Measurements from ENCODE around the gene WWC2. TPM values are rescaled to one million over a fixed set of nuclear protein-coding genes. Genes with fewer than 3 reads are reported as not detected.

The WWC2 gene
- total and polyA plus RNA-seq, 9 donors: 9.4 to 43.0 (median 32.5) TPM

DNA sequence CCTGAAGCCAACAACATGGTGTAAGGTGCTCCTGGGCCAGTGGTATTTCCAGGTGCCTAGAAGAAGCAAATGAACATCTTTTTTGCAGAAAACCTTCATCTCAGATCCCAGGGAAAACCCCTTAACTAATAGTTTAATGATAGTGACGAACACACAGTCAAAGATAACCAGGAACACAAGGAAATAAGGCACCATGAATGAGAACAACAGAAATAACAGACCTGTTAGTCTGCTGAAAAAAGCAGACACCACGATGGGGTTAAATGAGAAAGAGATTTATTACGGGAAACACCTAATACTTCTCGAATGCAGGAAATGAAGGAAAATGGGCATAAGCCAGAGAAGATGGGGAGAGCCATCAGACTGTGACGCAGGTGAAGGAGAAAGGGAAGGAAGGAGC, 30.6 kb upstream of the WWC2 start:
- H3K36me3 ChIP-seq: no peaks in the 10 kb centered on the region
- TF ChIP-seq POLR2A (IDR thresholded peaks at IDR 0.05) (no peak), EP300 (IDR thresholded peaks at IDR 0.05) (no peak)
- TF ChIP-seq, protein P1, sequence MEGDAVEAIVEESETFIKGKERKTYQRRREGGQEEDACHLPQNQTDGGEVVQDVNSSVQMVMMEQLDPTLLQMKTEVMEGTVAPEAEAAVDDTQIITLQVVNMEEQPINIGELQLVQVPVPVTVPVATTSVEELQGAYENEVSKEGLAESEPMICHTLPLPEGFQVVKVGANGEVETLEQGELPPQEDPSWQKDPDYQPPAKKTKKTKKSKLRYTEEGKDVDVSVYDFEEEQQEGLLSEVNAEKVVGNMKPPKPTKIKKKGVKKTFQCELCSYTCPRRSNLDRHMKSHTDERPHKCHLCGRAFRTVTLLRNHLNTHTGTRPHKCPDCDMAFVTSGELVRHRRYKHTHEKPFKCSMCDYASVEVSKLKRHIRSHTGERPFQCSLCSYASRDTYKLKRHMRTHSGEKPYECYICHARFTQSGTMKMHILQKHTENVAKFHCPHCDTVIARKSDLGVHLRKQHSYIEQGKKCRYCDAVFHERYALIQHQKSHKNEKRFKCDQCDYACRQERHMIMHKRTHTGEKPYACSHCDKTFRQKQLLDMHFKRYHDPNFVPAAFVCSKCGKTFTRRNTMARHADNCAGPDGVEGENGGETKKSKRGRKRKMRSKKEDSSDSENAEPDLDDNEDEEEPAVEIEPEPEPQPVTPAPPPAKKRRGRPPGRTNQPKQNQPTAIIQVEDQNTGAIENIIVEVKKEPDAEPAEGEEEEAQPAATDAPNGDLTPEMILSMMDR (IDR thresholded peaks at IDR 0.05): no peak
- no peak for DNase-seq
- H3K4me3 ChIP-seq: no peak overlapping the region
- WGBS, 3 donors: 93 to 97% (median 96%) methylated on average over 5 of the region's 5 CpGs
- H3K27me3 ChIP-seq: no peaks in the 10 kb centered on the region
- peaks cover 9% of the 10 kb centered on the region for H3K4me1 ChIP-seq (ENCODE audit: insufficient read depth)
- intact Hi-C loops (cut with DNase I): no loop called here
- no peak overlapping the region for H3K27ac ChIP-seq
- H3K9me3 ChIP-seq: no peaks in the 10 kb centered on the region

DNA sequence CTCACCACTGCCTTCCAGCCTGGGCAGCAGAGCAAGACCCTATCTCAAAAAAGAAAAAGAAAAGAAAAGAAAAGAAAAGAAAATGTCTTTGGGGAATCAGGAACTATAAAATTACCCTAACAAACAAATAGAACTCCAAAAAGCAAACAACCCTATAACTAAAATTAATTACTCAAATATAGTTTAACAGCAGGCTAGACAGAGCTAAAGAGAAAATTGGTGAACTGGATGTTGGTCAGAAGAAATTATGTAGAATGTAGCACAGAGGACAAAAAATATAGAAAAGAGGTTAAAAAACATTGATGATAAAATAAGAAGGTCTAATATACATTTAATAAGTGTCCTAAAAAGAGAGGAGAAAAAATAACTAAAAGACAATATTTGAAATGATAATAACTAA, 27.8 kb upstream of the WWC2 start:
- H3K36me3 ChIP-seq: no peaks in the 10 kb centered on the region
- H3K9me3 ChIP-seq: no peaks in the 10 kb centered on the region
- no peak overlapping the region for H3K4me3 ChIP-seq
- H3K27me3 ChIP-seq: no peaks in the 10 kb centered on the region
- H3K4me1 ChIP-seq (ENCODE audit: insufficient read depth): no peaks in the 10 kb centered on the region
- no peak overlapping the region for H3K27ac ChIP-seq
- intact Hi-C loops (cut with DNase I): loop anchor here in 2 of 4 donors (5.0 kb wide), 2 partner anchors 181 to 191 kb away; no protein-coding TSS in a partner anchor
- no peak for TF ChIP-seq POLR2A (IDR thresholded peaks at IDR 0.05)
- no peak for TF ChIP-seq EP300 (IDR thresholded peaks at IDR 0.05)
- TF ChIP-seq, protein P1 (IDR thresholded peaks at IDR 0.05): no peak
- DNase-seq: no peak

DNA sequence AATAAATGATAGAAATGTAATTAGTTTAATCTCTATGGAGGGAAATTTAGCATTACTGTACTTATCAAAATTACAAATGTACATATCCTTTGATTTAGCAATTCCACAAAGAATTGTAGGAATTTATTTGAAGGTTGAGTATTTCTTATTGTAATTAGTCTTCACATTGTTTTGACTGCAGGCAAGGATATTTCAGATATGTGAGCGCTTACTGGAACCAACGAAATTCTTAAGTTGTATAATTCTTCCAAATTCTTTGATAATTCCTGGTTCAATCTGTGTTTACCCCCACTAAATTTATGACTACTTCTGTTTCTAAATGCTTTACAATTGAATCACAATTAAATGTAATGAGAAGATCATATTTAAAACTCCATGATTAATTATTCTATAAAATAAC, 26.9 kb upstream of the WWC2 start:
- no peaks in the 10 kb centered on the region for H3K27me3 ChIP-seq
- TF ChIP-seq, protein P1 (IDR thresholded peaks at IDR 0.05): no peak
- TF ChIP-seq EP300 (IDR thresholded peaks at IDR 0.05) (no peak), POLR2A (IDR thresholded peaks at IDR 0.05) (no peak)
- H3K36me3 ChIP-seq: no peaks in the 10 kb centered on the region
- DNase-seq: no peak
- no peaks in the 10 kb centered on the region for H3K9me3 ChIP-seq
- H3K4me3 ChIP-seq: no peak overlapping the region
- no peak overlapping the region for H3K27ac ChIP-seq
- WGBS, 3 donors: 9 to 40% (median 17%) methylated on average over 2 of the region's 2 CpGs
- H3K4me1 ChIP-seq (ENCODE audit: insufficient read depth): no peaks in the 10 kb centered on the region
- intact Hi-C loops (cut with DNase I): loop anchor here (2.0 to 5.0 kb wide), 4 partner anchors 180 to 191 kb away; no protein-coding TSS in a partner anchor

DNA sequence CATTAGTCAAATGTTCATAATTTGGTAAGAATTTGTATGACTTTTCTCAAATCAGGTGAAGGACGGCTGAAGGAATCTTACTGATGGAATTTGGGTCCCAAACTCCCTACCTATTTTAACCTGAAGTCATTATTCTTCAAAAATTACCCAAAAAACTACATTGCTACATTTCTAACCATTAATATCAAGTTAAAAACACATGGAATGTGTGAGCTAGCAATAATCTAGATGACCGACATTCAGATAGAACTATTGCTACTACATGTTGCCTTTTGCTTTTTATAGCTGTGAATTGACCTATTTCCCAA, 25.3 kb upstream of the WWC2 start:
- H3K4me1 ChIP-seq (ENCODE audit: insufficient read depth): no peaks in the 10 kb centered on the region
- H3K4me3 ChIP-seq: no peak overlapping the region
- intact Hi-C loops (cut with DNase I): loop anchor here (2.0 to 5.0 kb wide), 5 partner anchors 179 to 189 kb away; no protein-coding TSS in a partner anchor
- H3K27me3 ChIP-seq: no peaks in the 10 kb centered on the region
- no peaks in the 10 kb centered on the region for H3K9me3 ChIP-seq
- H3K27ac ChIP-seq: no peak overlapping the region
- no peaks in the 10 kb centered on the region for H3K36me3 ChIP-seq
- no peak for TF ChIP-seq EP300 (IDR thresholded peaks at IDR 0.05)
- no peak for TF ChIP-seq POLR2A (IDR thresholded peaks at IDR 0.05)
- TF ChIP-seq, protein P1 (IDR thresholded peaks at IDR 0.05): no peak
- WGBS, 3 donors: 26 to 45% (median 29%) methylated on average over 2 of the region's 2 CpGs
- no peak for DNase-seq
